MG63 (cell line): ENCODE results near the gene TBC1D9. TPM values are rescaled to one million over a fixed set of nuclear protein-coding genes. Genes with fewer than 3 reads are reported as not detected.
A peak's percentile ranks its signal among the peaks of the same experiment; 100 is the strongest.
"Not testable (repeated sequence)": the region's sequence is repeated elsewhere in the genome, so short reads cannot be mapped to it uniquely, and the experiment has no call there.

Experiments used
- DNase-seq: peaks from one replicate; pipeline ENCODE4 v3.0.0-alpha.2; 2020
- H3K27me3 ChIP-seq: fragments of 250-450 bp; sonication (Bioruptor Pico); 2 replicates; pipeline ENCODE4 v1.5.1; 2020; ENCODE audit warnings: mild to moderate bottlenecking, moderate library complexity
- H3K36me3 ChIP-seq: fragments of 250-450 bp; sonication (Bioruptor Pico); 2 replicates; pipeline ENCODE4 v1.5.1; 2020; ENCODE audit warnings: mild to moderate bottlenecking, moderate library complexity
- H3K4me3 ChIP-seq: fragments of 250-450 bp; sonication (Bioruptor Pico); 2 replicates; pipeline ENCODE4 v1.5.1; 2020; ENCODE audit warnings: mild to moderate bottlenecking, moderate library complexity
- H3K9me3 ChIP-seq: fragments of 250-450 bp; sonication (Bioruptor Pico); 2 replicates; pipeline ENCODE4 v1.5.1; 2020; ENCODE audit warnings: mild to moderate bottlenecking, moderate library complexity
- total RNA-seq: library from RNA; depleted of rRNA; stranded (reverse); fragments of >200 nt; shearing (Covaris generic); gene quantifications from 2 replicates; pipeline ENCODE4 v1.2.3, GENCODE V29; 2014; ENCODE audit warnings: low replicate concordance; rRNA removed

The TBC1D9 gene
- total RNA-seq = 7.9 and 8.5 TPM in 2 replicates

DNA sequence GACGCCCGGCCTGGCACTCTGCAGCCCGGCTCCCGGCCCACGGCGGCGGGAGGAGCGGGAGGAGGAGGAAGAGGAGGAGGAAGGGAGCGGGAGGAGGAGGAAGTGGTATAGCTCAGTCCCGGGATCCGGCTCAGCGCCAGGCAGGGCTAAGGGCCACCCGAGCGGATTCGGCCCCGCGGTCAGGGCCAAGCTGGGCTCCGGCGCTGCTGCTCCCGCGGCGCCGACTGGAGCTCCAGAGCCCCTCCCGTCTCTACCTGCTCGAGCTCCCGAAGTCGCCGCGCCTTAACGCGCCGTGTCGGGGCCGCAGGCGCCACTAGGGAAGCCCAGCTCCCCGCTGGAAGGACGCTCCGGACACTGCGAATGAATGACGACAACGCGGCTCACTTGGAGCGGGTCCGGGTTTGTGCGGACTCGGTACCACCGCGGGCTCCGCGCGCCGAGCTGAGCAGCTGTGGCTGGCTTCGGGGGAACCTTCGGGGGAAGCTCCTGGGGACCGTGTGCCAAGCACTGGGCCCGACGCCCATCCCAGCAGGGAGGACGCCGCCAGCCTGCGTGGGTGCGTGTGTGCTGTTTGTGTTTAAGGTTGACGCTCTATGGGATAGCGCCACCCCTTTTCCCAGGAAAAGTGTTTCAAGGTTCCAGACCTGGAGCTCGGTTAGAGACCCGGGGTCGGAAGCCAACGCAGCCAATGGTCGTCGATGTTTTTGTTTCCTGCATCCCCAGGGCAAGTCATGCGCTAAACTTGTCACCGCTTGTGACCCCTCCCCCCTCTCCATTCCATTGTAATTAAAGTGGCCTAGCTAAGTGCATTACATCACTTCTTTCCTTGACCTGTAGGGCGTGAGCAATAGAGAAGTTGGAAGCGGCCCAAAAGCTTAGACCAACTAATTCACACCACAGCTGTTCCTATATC lies at the start of gene TBC1D9:
TBC1D9 (minus strand) TSS at position 67 of the 913 bp plus-strand sequence. CDS start 340 bp downstream, outside the sequence.
- Histone ChIP-seq H3K36me3 (no peaks in the 10 kb centered on the region), H3K27me3 (no peaks in the 10 kb centered on the region), H3K4me3 (peak within 1 kb of the TSS; percentile 67), H3K9me3 (no peaks in the 10 kb centered on the region)
- DNase-seq = peak; percentile 71

DNA sequence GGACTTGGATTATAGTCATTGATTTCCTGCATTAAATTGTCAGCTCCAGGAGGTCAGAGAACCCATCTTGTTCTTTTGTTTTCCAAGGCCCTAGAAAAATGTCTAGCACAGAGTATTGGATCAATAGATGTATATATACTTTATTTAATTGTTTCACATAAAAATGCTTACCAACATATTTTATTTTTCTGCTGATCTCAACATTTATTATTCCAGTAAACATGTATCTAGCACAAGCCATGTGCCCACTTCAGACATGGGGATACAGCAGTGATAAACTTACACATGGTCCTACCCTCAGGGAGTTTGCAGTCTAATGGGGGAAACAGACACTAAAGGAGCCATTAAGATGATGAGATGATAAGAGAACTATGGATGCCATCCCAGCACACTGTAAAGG lies 49.1 kb upstream of the TBC1D9 start:
- H3K9me3 ChIP-seq = no peaks in the 10 kb centered on the region
- H3K36me3 ChIP-seq = no peaks in the 10 kb centered on the region
- H3K27me3 ChIP-seq = no peaks in the 10 kb centered on the region
- no peak overlapping the region for H3K4me3 ChIP-seq
- no peak for DNase-seq

DNA sequence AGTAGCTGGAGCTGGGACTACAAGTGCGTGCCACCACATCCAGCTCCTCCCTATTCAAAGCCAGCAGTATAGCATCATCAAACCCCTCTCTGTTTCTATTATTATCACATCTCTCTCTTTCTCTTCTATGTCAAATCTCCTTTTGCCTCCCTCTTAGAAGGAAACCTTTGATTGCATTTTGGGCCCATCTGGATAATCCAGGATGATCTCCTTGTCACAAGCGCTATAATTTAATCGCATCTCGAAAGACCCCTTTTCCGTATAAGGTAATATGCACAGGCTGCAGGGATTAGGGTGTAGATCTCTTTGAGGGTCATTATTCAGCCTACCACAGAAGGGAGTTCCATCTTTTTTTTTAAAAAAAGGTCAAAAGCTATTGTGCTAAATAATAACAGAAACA lies 46.4 kb upstream of the TBC1D9 start:
- Histone ChIP-seq H3K36me3 (no peaks in the 10 kb centered on the region), H3K9me3 (no peaks in the 10 kb centered on the region), H3K27me3 (no peaks in the 10 kb centered on the region), H3K4me3 (no peak overlapping the region)
- DNase-seq = no peak

DNA sequence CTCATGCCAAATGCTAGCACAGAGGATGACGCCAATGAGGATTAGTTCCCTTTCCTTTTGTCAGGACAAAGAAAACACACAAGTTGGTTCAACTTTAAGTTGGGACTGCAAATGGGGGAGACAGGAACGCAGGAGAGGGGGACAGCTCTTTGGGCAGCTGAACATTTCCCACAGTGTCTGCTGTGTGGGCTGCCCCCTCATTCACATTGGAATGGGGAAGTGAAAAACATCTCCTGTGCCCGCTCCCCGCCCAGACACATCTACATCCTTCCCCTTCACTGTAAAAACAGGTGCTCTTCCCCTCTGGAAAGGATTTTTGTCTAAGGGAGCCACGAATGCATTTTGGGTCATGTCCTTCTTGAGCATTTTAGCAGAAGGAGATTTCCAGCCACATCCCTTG lies 44.5 kb upstream of the TBC1D9 start:
- Histone ChIP-seq H3K4me3 (no peak overlapping the region), H3K27me3 (no peaks in the 10 kb centered on the region), H3K36me3 (no peaks in the 10 kb centered on the region), H3K9me3 (no peaks in the 10 kb centered on the region)
- no peak for DNase-seq

DNA sequence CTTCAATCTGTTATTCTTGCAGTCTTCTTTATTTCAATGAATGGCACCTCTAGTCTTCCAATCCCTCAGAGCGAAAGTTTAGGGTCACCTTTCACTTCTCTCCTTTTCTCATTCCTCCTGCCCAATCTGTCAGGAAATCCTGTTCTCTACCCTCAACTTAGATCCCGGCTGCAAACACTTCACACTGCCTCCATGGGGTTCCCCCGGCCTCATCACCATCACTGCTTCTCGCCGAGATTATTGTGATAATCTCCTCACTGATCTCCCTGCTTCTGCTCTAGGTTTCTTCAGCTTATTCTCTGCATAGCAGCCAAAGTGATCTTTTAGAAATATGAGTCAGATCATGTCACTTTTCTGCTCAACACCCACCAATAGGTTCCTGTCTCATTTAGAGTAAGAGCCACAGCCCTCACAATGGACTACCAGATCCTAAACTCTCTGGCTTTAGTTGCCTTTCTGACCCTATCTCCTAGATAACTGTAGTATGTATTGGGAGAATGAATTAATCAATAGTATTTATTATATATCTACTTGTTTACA lies 43.6 kb upstream of the TBC1D9 start:
- DNase-seq = no peak

DNA sequence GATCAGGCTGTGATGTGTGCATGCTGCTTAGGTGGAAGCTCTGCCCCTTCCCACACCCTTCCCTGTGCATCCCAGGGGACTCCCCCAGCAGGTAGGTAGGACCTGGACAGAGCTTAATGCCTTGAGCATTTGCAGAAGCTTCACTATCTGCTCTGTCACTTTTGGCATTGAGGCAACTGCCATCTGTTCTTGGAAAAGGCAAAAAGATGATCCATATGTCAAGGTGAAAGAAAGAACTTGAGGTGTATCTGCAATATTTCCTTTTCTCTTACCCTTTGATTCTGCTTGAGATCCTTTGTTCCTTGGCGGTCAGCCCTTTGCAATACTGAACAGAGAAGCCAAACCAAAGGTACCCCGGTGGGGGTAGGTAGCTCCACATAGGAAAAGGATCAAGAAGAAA lies 37.1 kb upstream of the TBC1D9 start:
- Histone ChIP-seq H3K9me3 (no peaks in the 10 kb centered on the region), H3K36me3 (no peaks in the 10 kb centered on the region), H3K27me3 (no peaks in the 10 kb centered on the region), H3K4me3 (no peak overlapping the region)
- DNase-seq = no peak

More for the DNA sequence above, 43.6 kb upstream of the TBC1D9 start:
- H3K4me3 ChIP-seq = no peak overlapping the region
- H3K27me3 ChIP-seq = no peaks in the 10 kb centered on the region
- no peaks in the 10 kb centered on the region for H3K36me3 ChIP-seq
- H3K9me3 ChIP-seq = no peaks in the 10 kb centered on the region

DNA sequence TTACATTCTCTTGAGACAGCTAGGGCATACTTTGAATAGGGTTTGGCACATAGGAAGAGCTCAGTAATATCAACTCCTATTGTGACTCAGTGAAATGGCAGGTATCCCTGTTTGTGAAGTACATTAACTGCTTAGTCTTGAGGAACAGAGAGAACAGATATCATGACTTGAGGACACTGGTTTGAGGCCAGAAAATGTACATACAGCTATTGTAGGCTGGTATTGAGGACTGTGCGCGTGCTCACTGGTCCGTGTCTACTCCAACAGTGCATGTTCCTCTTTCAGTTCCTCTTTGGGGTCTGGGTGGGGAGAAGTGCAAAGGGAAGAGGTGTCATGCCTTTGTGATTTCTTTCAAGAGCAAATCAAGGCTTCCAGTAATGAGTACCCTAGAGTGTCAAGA lies 34.6 kb upstream of the TBC1D9 start:
- no peaks in the 10 kb centered on the region for H3K27me3 ChIP-seq
- H3K4me3 ChIP-seq = no peak overlapping the region
- no peaks in the 10 kb centered on the region for H3K36me3 ChIP-seq
- DNase-seq = no peak
- H3K9me3 ChIP-seq = no peaks in the 10 kb centered on the region

DNA sequence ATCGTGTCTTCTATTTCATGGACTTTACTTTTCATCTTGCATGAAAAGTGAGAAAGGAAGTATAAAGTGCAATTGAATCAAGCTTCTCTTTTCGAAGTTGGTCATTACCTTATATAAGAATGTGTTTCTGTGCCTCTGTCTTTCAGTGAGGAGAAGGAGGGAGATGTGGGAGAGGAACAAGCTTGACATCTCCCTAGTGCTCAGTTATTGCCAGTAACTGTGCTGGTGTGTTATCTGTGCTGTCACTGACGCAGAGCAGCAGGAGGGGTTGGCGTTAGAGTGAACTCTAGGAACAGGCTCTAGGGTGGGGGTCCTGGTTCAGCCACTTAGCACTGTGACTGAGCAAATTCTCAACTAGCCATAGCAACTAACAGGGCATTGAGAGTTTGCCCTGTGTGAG lies 34.0 kb upstream of the TBC1D9 start:
- Histone ChIP-seq H3K27me3 (no peaks in the 10 kb centered on the region), H3K4me3 (no peak overlapping the region), H3K9me3 (no peaks in the 10 kb centered on the region), H3K36me3 (no peaks in the 10 kb centered on the region)
- DNase-seq = no peak

DNA sequence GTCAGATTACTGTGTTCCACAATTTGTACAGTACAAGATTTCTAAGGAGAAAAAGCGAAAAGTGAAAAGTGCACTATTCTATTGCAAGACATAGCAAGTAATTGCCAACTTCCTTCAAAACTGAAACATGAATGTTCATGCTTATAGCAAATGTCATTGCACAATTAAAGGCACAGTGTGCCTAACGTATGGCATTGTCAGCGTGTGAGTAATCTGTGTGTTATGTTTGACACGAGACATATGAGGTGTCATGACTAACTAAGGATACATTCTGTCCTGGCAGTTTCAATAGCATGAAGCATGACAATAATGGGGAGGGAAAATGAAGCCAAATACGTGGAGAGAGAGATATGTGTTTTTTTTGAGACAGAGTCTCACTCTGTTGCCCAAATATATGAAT lies 33.6 kb upstream of the TBC1D9 start:
- no peaks in the 10 kb centered on the region for H3K9me3 ChIP-seq
- DNase-seq = no peak
- H3K4me3 ChIP-seq = no peak overlapping the region
- H3K36me3 ChIP-seq = no peaks in the 10 kb centered on the region
- no peaks in the 10 kb centered on the region for H3K27me3 ChIP-seq

DNA sequence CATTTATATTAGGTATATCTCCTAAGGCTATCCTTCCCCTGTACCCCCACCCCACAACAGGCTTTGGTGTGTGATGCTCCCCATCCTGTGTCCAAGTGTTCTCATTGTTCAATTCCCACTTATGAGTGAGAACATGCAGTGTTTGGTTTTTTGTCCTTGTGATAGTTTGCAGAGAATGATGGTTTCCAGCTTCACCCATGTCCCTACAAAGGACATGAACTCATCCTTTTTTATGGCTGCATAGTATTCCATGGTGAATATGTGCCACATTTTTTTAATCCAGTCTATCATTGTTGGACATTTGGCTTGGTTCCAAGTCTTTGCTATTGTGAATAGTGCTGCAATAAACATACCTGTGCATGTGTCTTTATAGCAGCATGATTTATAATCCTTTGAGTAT lies 26.6 kb upstream of the TBC1D9 start:
- not testable (repeated sequence) for H3K9me3 ChIP-seq, H3K4me3 ChIP-seq, H3K36me3 ChIP-seq, DNase-seq, H3K27me3 ChIP-seq

DNA sequence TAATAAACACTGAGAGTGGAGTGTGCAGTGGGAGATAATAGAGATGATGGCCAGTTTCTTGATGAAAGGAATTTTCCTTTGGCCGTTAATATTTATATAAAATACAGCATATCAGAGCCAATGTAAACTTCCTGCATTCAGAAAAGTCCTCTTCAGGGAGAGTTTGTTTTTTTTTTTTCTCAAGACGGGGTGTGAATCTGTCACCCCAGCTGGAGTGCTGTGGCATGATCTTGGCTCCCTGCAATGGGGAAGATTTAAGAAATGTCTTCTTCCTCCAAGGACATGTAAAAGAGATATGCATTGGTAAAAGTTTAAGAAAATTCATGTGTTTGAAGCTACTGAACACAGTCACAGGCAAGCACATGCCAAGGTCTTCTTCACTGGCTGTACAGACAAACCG lies 25.4 kb upstream of the TBC1D9 start:
- no peak for DNase-seq

DNA sequence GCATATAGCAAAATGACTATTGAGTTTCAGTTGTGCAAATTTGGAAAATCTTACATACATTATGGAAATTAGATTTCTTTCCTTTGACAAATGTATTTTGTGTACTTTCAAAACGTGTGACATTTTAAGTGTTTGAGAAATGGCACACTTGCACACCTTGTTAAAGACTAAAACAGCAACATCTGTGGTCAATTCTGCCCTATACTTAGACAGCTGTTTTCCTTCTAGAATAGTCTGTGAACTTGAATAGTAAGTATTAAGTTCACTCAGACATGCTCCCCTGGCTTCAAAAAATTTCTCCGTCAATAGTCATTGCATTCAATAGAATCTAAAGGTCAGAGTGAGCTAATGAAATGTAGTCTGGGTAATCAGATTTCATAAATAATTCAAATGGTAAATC lies 21.7 kb upstream of the TBC1D9 start:
- no peaks in the 10 kb centered on the region for H3K27me3 ChIP-seq
- no peak for DNase-seq
- H3K9me3 ChIP-seq = no peaks in the 10 kb centered on the region
- no peaks in the 10 kb centered on the region for H3K36me3 ChIP-seq
- no peak overlapping the region for H3K4me3 ChIP-seq

More for the DNA sequence above, 25.4 kb upstream of the TBC1D9 start:
- H3K9me3 ChIP-seq = no peaks in the 10 kb centered on the region
- H3K27me3 ChIP-seq = no peaks in the 10 kb centered on the region
- H3K36me3 ChIP-seq = no peaks in the 10 kb centered on the region
- H3K4me3 ChIP-seq = no peak overlapping the region

DNA sequence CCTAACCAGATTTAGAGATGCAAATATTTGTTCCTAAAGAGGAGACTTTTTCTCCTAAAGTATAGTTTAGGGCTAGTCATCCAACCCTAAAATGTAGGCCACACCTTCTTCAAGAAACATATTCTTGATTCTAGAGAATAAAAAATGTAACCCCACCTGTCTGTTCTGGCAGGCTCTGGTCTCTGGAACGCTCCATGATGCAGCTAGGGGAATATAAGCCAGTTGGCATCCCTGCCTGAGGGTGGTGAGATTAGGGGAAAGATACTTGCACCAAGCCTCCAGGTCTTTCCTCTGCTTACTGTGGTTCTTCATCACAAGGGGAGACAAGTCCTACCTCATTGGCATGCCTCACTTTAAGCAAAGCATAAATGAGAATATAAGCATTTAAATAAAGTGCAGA lies 21.2 kb upstream of the TBC1D9 start:
- Histone ChIP-seq H3K36me3 (no peaks in the 10 kb centered on the region), H3K27me3 (no peaks in the 10 kb centered on the region), H3K9me3 (no peaks in the 10 kb centered on the region), H3K4me3 (no peak overlapping the region)
- no peak for DNase-seq

DNA sequence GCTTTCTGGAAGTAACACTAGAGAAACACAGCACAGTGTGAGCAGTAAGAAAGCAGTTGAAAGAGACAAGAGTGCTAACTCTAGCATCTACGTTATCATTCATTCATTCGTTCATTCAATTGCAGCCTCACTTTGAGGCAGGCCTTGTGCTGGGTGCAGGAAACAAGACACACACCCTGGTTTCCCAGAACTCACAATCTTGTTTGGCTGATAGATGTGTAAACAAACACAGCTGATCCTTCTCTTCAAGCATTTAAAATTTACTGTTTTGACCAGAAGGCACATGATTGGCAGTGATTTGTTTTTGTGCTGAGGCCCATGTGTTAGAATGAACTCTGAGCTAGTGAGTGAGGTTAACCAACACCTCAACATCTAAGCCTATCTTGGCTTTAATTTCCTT lies 20.4 kb upstream of the TBC1D9 start:
- no peaks in the 10 kb centered on the region for H3K9me3 ChIP-seq
- no peak overlapping the region for H3K4me3 ChIP-seq
- no peaks in the 10 kb centered on the region for H3K36me3 ChIP-seq
- H3K27me3 ChIP-seq = no peaks in the 10 kb centered on the region
- no peak for DNase-seq

DNA sequence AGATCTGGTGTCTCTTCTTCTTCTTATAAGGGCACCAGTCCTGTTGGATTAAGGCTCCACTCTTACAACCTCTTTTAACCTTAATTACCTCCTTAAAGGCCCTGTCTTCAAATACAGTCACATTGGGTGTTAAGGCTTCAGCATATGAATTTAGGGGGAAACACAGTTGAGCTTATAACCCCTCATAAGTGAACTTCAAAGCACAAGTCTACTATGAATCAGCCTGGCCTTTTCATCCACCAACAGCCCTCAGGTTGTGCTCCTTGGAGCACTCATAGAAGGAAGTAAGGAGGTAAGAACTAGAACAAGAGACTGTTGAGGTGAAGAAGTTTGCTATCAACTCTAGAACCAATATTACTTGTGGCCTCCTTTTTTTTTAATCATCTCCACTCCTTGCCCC lies 18.8 kb upstream of the TBC1D9 start:
- no peaks in the 10 kb centered on the region for H3K9me3 ChIP-seq
- H3K27me3 ChIP-seq = no peaks in the 10 kb centered on the region
- H3K36me3 ChIP-seq = no peaks in the 10 kb centered on the region
- DNase-seq = no peak
- no peak overlapping the region for H3K4me3 ChIP-seq

DNA sequence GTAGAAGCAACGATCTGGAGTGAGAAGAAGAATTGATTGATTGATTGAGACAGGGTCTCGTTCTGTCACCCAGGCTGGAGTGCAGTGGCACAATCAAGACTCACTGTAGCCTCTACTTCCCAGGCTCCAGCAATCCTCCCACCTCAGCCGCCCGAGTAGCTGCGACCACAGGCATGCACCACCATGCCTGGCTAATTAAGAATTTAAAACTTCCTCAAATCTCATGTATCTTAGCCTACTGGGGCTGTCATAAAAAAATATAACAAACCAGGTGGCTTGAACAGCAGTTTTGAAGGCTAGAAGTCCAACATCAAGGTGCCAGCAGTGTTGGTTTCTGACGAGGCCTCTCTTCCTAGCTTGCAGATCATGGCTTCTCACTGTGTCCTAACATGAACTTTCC lies 18.3 kb upstream of the TBC1D9 start:
- DNase-seq = no peak
- Histone ChIP-seq H3K4me3 (no peak overlapping the region), H3K9me3 (no peaks in the 10 kb centered on the region), H3K36me3 (no peaks in the 10 kb centered on the region), H3K27me3 (no peaks in the 10 kb centered on the region)

DNA sequence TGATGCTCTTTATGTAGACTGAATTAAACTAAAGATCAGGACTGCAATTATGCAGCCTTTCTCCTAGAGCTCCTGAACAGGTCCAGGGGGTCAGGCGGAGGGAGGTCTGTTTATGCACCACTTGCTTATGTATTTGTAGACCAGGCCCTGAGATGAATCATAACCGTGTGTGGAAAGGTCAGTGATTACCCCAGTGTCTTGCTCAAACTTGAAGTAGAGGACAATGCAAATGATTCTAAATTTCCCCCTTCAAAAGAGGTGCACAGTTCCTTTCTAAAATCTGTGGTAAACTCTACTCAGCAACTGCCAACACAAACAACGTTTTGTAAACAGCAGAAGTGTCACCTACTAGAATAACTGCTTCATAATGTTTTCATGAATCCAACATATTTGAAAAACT lies 13.0 kb upstream of the TBC1D9 start:
- DNase-seq = no peak
- H3K27me3 ChIP-seq = no peaks in the 10 kb centered on the region
- H3K4me3 ChIP-seq = no peak overlapping the region
- H3K36me3 ChIP-seq = no peaks in the 10 kb centered on the region
- no peaks in the 10 kb centered on the region for H3K9me3 ChIP-seq

DNA sequence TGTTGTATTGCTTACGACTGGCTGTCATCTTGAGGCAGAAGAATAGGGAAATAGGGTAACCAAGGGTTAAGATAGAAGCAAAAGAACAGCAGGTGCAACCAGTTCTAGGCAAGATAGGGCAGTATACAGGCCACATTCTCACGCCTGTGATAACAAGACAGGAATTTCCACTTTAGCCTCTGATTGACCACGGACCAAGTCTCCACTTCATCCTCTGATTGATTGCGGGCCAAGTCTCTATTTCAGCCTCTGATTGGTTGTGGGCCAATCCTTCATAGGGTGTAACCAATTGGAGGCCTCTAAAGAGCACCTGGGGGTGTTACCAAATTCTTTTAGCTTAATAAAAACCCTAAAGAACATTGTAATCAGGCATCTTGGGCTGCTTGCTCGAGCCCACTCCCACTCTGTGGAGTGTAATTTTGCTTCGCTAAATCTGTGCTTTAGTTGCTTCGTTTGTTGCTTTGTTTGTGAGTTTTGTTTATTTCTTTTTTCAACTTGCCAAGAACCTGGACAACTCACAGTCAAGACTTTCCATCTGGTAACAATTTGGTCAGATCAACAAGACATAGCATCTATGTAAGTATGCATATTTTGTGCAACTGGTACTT lies 8.7 kb upstream of the TBC1D9 start:
- H3K36me3 ChIP-seq = no peaks in the 10 kb centered on the region
- no peaks in the 10 kb centered on the region for H3K27me3 ChIP-seq
- DNase-seq = no peak
- H3K9me3 ChIP-seq = no peaks in the 10 kb centered on the region
- H3K4me3 ChIP-seq = no peak overlapping the region
